HS-27A (cell line): ENCODE data around the gene UNC5A.

ENCODE experiments used
- DNase-seq: peaks from one replicate; pipeline ENCODE4 v3.0.0-alpha.2; 2012; ENCODE audit warnings: low read depth, missing footprints

The UNC5A gene

GRCh38 chr5:176781638-176782570 is 28.5 kb upstream of the UNC5A start:
- DNase-seq = no peak

- peak; percentile 11 for DNase-seq
These were observed 25.9 kb upstream of the UNC5A start for GRCh38 chr5:176784218-176785165.

- no peak for DNase-seq
These were observed 24.9 kb upstream of the UNC5A start for GRCh38 chr5:176785184-176786145.

GRCh38 chr5:176787676-176788075 is 22.7 kb upstream of the UNC5A start:
- DNase-seq = no peak

- no peak for DNase-seq
These were observed 22.3 kb upstream of the UNC5A start for GRCh38 chr5:176788091-176788490.

GRCh38 chr5:176788941-176789872 is 21.2 kb upstream of the UNC5A start:
- no peak for DNase-seq

GRCh38 chr5:176789873-176790615 is 20.3 kb upstream of the UNC5A start:
- DNase-seq = no peak

- DNase-seq = no peak
These were observed 19.4 kb upstream of the UNC5A start for GRCh38 chr5:176790941-176791340.

GRCh38 chr5:176792655-176793342 is 17.6 kb upstream of the UNC5A start:
- no peak for DNase-seq

- no peak for DNase-seq
These were observed 17.0 kb upstream of the UNC5A start for GRCh38 chr5:176793343-176793699.

- DNase-seq = no peak
These were observed 16.6 kb upstream of the UNC5A start for GRCh38 chr5:176793736-176794135.

- DNase-seq = no peak
These were observed 15.8 kb upstream of the UNC5A start for GRCh38 chr5:176794509-176794908.

- no peak for DNase-seq
These were observed 13.9 kb upstream of the UNC5A start for GRCh38 chr5:176796411-176796810.

- DNase-seq = no peak
These were observed 13.4 kb upstream of the UNC5A start for GRCh38 chr5:176796970-176797369.

GRCh38 chr5:176797456-176798050 is 12.8 kb upstream of the UNC5A start:
- no peak for DNase-seq

GRCh38 chr5:176798086-176798876 is 12.1 kb upstream of the UNC5A start:
- no peak for DNase-seq

GRCh38 chr5:176798949-176799348 is 11.4 kb upstream of the UNC5A start:
- no peak for DNase-seq

GRCh38 chr5:176799488-176799887 is 10.9 kb upstream of the UNC5A start:
- no peak for DNase-seq
